Body of pancreas (tissue), 4 donors: Measurements from ENCODE around the gene GPR176. TPM values are rescaled to one million over a fixed set of nuclear protein-coding genes. Genes with fewer than 3 reads are reported as not detected.

Experiments used
- ATAC-seq: fragments of 150-250 bp; one replicate; pipeline ENCODE4 v1.9.1; 2016
- DNase-seq, 4 donors: peaks; one replicate each; pipeline ENCODE4 v3.0.0-alpha.2; 2019
- H3K27ac ChIP-seq, 4 donors: fragments of 200-600 bp; sonication (generic); 1 replicate in 3 of 4; 2 replicates in 1 of 4; pipeline versions ENCODE4 v1.5.1 to v1.6.1; 2016 to 2019; ENCODE audit warnings: mild to moderate bottlenecking in 1 of 4, mixed read lengths in 1 of 4, moderate library complexity in 1 of 4
- H3K27me3 ChIP-seq, 2 donors: fragments of 200-600 bp; sonication (generic); one replicate each; pipeline ENCODE4 v1.6.0; 2016; ENCODE audit warnings: mild to moderate bottlenecking in 1 of 2
- H3K36me3 ChIP-seq, 2 donors: fragments of 200-600 bp; sonication (generic); replicated peaks in 1 of 2; 2 replicates each; pipeline ENCODE4 v1.5.1; 2016; ENCODE audit warnings: low read depth in 2 of 2; ENCODE audit not compliant: insufficient read depth in 1 of 2
- H3K4me1 ChIP-seq: fragments of 200-600 bp; sonication (generic); one replicate; pipeline ENCODE4 v1.6.0; 2016
- H3K4me3 ChIP-seq, 2 donors: fragments of 200-600 bp; sonication (generic); 1 replicate in 1 of 2; 2 replicates in 1 of 2; pipeline ENCODE4 v1.5.1; 2016 to 2019
- H3K9me3 ChIP-seq, 3 donors: fragments of 200-600 bp; sonication (generic); 1 replicate in 2 of 3; 2 replicates in 1 of 3; pipeline ENCODE4 v1.5.1; 2016
- POLR2A ChIP-seq, 3 donors: fragments of 450-650 bp; IDR thresholded peaks; one replicate each; pipeline ENCODE4 v1.6.1; 2016; ENCODE audit warnings: antibody characterized with exemption in 3 of 3, mild to moderate bottlenecking in 2 of 3
- WGBS, 2 donors: methylation state at CpG; one replicate each; pipeline ENCODE4 v1.1.5; 2017; 5-methylcytosine and 5-hydroxymethylcytosine counted together
- intact Hi-C: fragments of 100-400 bp; cut with DNase I; formaldehyde crosslinking; loops from one replicate; pipeline ENCODE4 v1.15.1; 2023
- total RNA-seq, 2 donors: library from RNA; depleted of rRNA; stranded (reverse); fragments of >200 nt; gene quantifications; one replicate each; pipeline ENCODE4 v1.1.0, GENCODE V29; 2016
- TF ChIP-seq, protein P1 (sequence below), 7 experiments: fragments of 450-650 bp in 4 of 7; fragments of 200-600 bp in 3 of 7; sonication (generic) in 3 of 7; IDR thresholded peaks; one replicate each; pipeline ENCODE4 v1.5.1; 2016 to 2019; ENCODE audit warnings: antibody characterized with exemption in 7 of 7

Gene GPR176
- total RNA-seq, 2 donors from 2014 or later = 4.7 TPM; not detected in 1

DNA sequence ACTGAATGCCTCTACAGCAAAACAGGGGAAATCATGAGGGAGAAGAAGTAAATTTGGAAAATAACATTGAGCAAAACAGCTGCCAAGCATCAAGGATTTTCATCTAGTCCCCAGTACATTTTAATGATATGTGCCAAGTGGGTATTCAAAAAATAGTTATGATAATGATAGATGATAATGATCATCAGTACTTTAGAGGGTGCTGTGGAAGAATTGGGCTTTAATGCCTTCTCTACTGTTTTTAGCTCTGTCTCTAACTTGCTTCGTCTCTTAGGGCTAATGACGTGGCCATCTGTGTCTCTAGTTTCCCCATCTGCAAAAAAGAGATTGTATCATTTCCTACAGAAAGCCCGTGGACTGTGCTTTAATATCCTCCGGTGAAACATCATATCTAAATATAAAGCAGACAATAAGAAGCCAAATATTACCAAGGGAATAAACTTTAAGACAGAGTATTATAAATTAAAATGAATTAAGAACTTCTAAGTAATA lies 127.2 kb downstream of the GPR176 start:
- ATAC-seq (no peak), DNase-seq (no peak)
- TF ChIP-seq, protein P1, sequence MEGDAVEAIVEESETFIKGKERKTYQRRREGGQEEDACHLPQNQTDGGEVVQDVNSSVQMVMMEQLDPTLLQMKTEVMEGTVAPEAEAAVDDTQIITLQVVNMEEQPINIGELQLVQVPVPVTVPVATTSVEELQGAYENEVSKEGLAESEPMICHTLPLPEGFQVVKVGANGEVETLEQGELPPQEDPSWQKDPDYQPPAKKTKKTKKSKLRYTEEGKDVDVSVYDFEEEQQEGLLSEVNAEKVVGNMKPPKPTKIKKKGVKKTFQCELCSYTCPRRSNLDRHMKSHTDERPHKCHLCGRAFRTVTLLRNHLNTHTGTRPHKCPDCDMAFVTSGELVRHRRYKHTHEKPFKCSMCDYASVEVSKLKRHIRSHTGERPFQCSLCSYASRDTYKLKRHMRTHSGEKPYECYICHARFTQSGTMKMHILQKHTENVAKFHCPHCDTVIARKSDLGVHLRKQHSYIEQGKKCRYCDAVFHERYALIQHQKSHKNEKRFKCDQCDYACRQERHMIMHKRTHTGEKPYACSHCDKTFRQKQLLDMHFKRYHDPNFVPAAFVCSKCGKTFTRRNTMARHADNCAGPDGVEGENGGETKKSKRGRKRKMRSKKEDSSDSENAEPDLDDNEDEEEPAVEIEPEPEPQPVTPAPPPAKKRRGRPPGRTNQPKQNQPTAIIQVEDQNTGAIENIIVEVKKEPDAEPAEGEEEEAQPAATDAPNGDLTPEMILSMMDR (IDR thresholded peaks at IDR 0.05) = no peak
- TF ChIP-seq POLR2A (IDR thresholded peaks at IDR 0.05) = no peak
- no peaks in the 10 kb centered on the region for H3K9me3 ChIP-seq
- no peaks in the 10 kb centered on the region for H3K4me1 ChIP-seq
- no peaks in the 10 kb centered on the region for H3K27me3 ChIP-seq
- H3K36me3 ChIP-seq = no peaks in the 10 kb centered on the region
- intact Hi-C loops = no loop called here
- H3K4me3 ChIP-seq = no peak overlapping the region
- 43 to 57% methylated on average over 4 of the region's 4 CpGs for WGBS, 2 donors
- no peak overlapping the region for H3K27ac ChIP-seq

DNA sequence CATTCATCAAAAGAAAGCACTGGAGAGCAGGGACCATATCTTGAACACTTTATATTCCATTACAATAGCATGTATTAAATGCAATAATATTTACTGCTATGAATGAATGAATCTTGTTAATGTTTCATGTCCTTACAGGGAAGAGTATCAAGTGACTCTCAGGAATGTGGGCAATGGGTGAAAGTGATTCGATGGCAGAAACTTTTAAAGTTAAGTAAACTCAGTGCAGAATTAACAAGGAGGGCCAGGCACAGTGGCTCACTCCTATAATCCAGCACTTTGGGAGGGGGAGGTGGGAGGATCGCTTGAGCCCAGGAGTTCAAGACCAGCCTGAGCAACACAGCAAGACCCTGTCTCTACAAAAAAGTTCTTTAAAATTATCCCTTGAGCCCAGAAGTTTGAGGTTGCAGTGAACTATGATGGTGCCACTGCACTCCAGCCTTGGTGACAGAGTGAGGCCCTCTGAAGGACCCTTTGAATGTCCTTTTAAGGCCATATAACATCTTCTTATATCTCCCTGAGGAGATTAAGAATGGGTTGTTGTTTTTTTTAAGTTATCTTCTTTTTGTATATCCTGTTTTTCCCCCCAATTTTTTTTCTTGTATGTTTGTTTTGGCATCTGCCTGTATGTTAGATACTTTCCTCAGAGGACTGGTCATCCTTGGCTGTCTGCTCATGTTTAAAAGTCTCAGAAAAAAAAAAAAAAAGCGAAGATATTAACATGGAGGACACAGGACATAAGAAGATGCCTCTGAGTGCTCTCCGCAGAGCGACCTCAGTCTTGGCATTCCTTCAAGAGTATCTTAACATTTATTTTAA lies 127.8 kb downstream of the GPR176 start:
- DNase-seq (no peak), ATAC-seq (no peak)
- TF ChIP-seq POLR2A (IDR thresholded peaks at IDR 0.05) = no peak
- TF ChIP-seq, protein P1 (IDR thresholded peaks at IDR 0.05) = no peak
- Histone ChIP-seq H3K4me3 (no peak overlapping the region), H3K4me1 (no peaks in the 10 kb centered on the region), H3K27me3 (no peaks in the 10 kb centered on the region), H3K9me3 (no peaks in the 10 kb centered on the region), H3K27ac (no peak overlapping the region), H3K36me3 (no peaks in the 10 kb centered on the region)
- intact Hi-C loops = no loop called here
- 64 to 76% methylated on average over 5 of the region's 5 CpGs for WGBS, 2 donors

DNA sequence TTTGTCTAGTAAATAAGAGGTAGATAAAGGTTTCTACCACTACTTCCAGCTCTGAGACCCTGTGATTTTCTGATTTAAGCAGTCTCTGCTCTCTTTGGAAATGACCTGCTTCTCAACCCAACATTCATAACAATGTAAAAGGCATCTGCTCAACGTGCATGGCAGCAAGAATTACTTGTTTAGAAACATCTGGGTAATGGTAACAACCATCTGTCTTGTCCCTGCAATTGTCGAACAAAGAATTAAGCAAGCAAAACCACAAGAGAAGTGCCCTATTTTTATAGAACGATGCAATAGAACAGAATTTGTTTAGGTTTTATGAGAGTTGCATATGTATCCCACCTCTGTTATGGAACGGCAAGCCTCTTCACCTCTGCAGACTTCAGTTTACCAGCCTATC lies 130.3 kb downstream of the GPR176 start:
- Histone ChIP-seq H3K4me3 (no peak overlapping the region), H3K4me1 (peaks cover 20% of the 10 kb centered on the region), H3K9me3 (no peaks in the 10 kb centered on the region), H3K27ac (no peak overlapping the region), H3K36me3 (no peaks in the 10 kb centered on the region), H3K27me3 (no peaks in the 10 kb centered on the region)
- TF ChIP-seq, protein P1 (IDR thresholded peaks at IDR 0.05) = no peak
- TF ChIP-seq POLR2A (IDR thresholded peaks at IDR 0.05) = no peak
- intact Hi-C loops = no loop called here
- DNase-seq = no peak
- 62 to 73% methylated on average over 4 of the region's 4 CpGs for WGBS, 2 donors
- no peak for ATAC-seq

DNA sequence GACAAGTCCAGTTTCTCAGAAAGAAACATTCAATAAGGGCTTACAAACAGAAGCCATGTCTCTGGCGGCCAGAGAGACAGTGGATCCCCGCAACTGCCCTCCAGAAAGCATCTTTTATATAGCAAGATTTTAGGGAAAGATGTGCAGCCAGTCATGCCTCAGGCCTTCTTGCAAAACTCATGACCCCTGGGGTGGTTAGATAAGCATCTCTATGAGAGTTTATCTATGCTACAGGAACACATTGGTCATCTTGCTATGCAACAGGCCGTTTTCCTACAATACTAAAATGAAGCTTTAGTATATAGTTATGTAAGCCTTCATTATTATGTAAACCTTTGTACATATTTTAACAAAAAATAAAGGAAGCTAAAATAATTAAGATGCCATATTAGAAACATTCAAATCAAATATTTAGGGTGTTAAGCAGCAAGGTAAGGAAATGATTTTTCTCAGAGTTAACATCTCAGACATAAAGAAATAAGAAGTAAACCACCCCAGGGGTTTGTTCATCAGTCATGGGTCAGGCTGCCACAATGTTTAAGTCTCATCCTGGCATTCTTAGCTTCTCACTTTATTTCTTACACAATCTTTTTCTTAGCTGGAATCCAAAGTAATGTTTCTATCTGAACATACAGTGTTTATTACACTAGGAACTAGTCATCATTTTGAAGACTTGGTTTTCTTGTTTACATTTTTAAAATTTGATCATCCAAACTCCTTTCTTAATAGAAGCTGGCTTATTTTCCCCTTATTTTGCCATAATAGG lies 131.1 kb downstream of the GPR176 start:
- H3K36me3 ChIP-seq = no peaks in the 10 kb centered on the region
- intact Hi-C loops = no loop called here
- DNase-seq = no peak
- H3K27me3 ChIP-seq = no peaks in the 10 kb centered on the region
- no peak overlapping the region for H3K27ac ChIP-seq
- no peaks in the 10 kb centered on the region for H3K9me3 ChIP-seq
- no peak overlapping the region for H3K4me3 ChIP-seq
- WGBS, 2 donors = 65 to 69% methylated on average over 3 of the region's 3 CpGs
- H3K4me1 ChIP-seq = peaks cover 27% of the 10 kb centered on the region
- no peak for TF ChIP-seq POLR2A (IDR thresholded peaks at IDR 0.05)
- TF ChIP-seq, protein P1 (IDR thresholded peaks at IDR 0.05) = no peak
- no peak for ATAC-seq
